ENCODE results near the gene GNG13.

GRCh38 chr16:828891-829290 lies 28.4 kb upstream of the GNG13 start:
- TF ChIP-seq EZH2phosphoT487 (conservative IDR thresholded peaks at IDR 0.05; ENCODE audit: low read length) (no peak), CTCF (IDR thresholded peaks at IDR 0.05; ENCODE audit: insufficient read depth, low read length, poor library complexity, severe bottlenecking) (no peak)
